NOMO-1 treated with DMSO at 0.1 percent for 48 hours (cell line): ENCODE data around the gene BCAP29.
"Not testable (repeated sequence)": the region's sequence is repeated elsewhere in the genome, so short reads cannot be mapped to it uniquely, and the experiment has no call there.

Experiments
- DNase-seq: peaks from one replicate; lab custom pipeline; 2025; ENCODE audit not compliant: unreplicated experiment; lab: John Stamatoyannopoulos, UW

BCAP29 gene

GRCh38 chr7:107615910-107616680, 36.0 kb downstream of the BCAP29 start:
- no peak for DNase-seq

- DNase-seq: peak; percentile 61
Measured at GRCh38 chr7:107622429-107622828, 42.4 kb downstream of the BCAP29 start.

GRCh38 chr7:107622894-107623293, 42.8 kb downstream of the BCAP29 start:
- no peak for DNase-seq

GRCh38 chr7:107627002-107627401, 47.0 kb downstream of the BCAP29 start:
- no peak for DNase-seq

- DNase-seq: peak; percentile 39
Measured at GRCh38 chr7:107628461-107629064, 48.5 kb downstream of the BCAP29 start.

GRCh38 chr7:107630342-107630741, 50.3 kb downstream of the BCAP29 start:
- no peak for DNase-seq

GRCh38 chr7:107631588-107632491, 51.8 kb downstream of the BCAP29 start:
- no peak for DNase-seq

- no peak for DNase-seq
Measured at GRCh38 chr7:107632492-107632865, 52.4 kb downstream of the BCAP29 start.

GRCh38 chr7:107638594-107638993, 58.5 kb downstream of the BCAP29 start:
- peak; percentile 49 for DNase-seq

- not testable (repeated sequence) for DNase-seq
Measured at GRCh38 chr7:107639070-107639469, 59.0 kb downstream of the BCAP29 start.

- no peak for DNase-seq
Measured at GRCh38 chr7:107641676-107642075, 61.6 kb downstream of the BCAP29 start.

- no peak for DNase-seq
Measured at GRCh38 chr7:107642501-107642900, 62.5 kb downstream of the BCAP29 start.

- no peak for DNase-seq
Measured at GRCh38 chr7:107643407-107643806, 63.4 kb downstream of the BCAP29 start.

GRCh38 chr7:107643938-107644308, 63.9 kb downstream of the BCAP29 start:
- DNase-seq: no peak

GRCh38 chr7:107644309-107644974, 64.4 kb downstream of the BCAP29 start:
- DNase-seq: peak; percentile 4

GRCh38 chr7:107652642-107653041, 72.6 kb downstream of the BCAP29 start:
- no peak for DNase-seq

GRCh38 chr7:107658467-107658866, 78.4 kb downstream of the BCAP29 start:
- no peak for DNase-seq

- DNase-seq: no peak
Measured at GRCh38 chr7:107659666-107660065, 79.6 kb downstream of the BCAP29 start.

- no peak for DNase-seq
Measured at GRCh38 chr7:107660381-107661080, 80.5 kb downstream of the BCAP29 start, which contains the start of gene SLC26A4. SLC26A4 (plus strand) TSS chr7:107660828; CDS start chr7:107661642, 814 bp downstream.

GRCh38 chr7:107661081-107661864, 81.2 kb downstream of the BCAP29 start:
- no peak for DNase-seq
